HL-60 (cell line): Measurements from ENCODE around the gene RGS19.

Source experiments
- DNase-seq, 2 experiments: peaks; one replicate each; pipeline ENCODE4 v3.0.0-alpha.2; 2010 to 2020; ENCODE audit warnings: low read depth in 1 of 2, low spot score in 1 of 2
- H3K27ac ChIP-seq: fragments of 250-450 bp; sonication (Bioruptor Pico); replicated peaks from 2 replicates; pipeline ENCODE4 v1.5.1; 2020; ENCODE audit warnings: mild to moderate bottlenecking, moderate library complexity
- H3K27me3 ChIP-seq: fragments of 250-450 bp; sonication (Bioruptor Pico); 2 replicates; pipeline ENCODE4 v1.5.1; 2021; ENCODE audit warnings: mild to moderate bottlenecking, moderate library complexity; ENCODE audit not compliant: insufficient read depth, poor library complexity, severe bottlenecking
- H3K4me3 ChIP-seq: replicated peaks from 2 replicates; pipeline ENCODE4 v1.5.1; 2011; ENCODE audit warnings: mild to moderate bottlenecking, control low read depth, low read length; ENCODE audit not compliant: insufficient read depth
- CTCF ChIP-seq: IDR thresholded peaks from one replicate; pipeline ENCODE4 v1.5.1; 2011; ENCODE audit warnings: low read length, control low read depth, inconsistent platforms; ENCODE audit not compliant: insufficient read depth
- GABPA ChIP-seq: IDR thresholded peaks from 2 replicates; pipeline ENCODE4 v1.6.1; 2012; ENCODE audit warnings: low read depth
- POLR2AphosphoS5 ChIP-seq: IDR thresholded peaks from 2 replicates; pipeline ENCODE4 v1.6.1; 2012; ENCODE audit warnings: low read depth
- REST ChIP-seq: IDR thresholded peaks from 2 replicates; pipeline ENCODE4 v1.6.1; 2012; ENCODE audit warnings: low read depth; ENCODE audit not compliant: insufficient replicate concordance
- SPI1 ChIP-seq: IDR thresholded peaks from 2 replicates; pipeline ENCODE4 v1.6.1; 2012; ENCODE audit warnings: low read depth, mild to moderate bottlenecking, borderline replicate concordance

The RGS19 gene

GRCh38 chr20:64071341-64072332 lies 7.7 kb downstream of the RGS19 start:
- no peak for DNase-seq
- H3K27ac ChIP-seq: peak overlapping the region; percentile 29
- H3K27me3 ChIP-seq: no peaks in the 10 kb centered on the region
- H3K4me3 ChIP-seq: no peak overlapping the region
- TF ChIP-seq SPI1 (no peak), CTCF (no peak), GABPA (no peak), REST (no peak), POLR2AphosphoS5 (peak; percentile 77)

- Histone ChIP-seq H3K27ac (no peak overlapping the region), H3K4me3 (no peak overlapping the region), H3K27me3 (no peaks in the 10 kb centered on the region)
- DNase-seq: no peak
- no peak for TF ChIP-seq CTCF
- no peak for TF ChIP-seq GABPA
- TF ChIP-seq SPI1: no peak
- TF ChIP-seq POLR2AphosphoS5: no peak; the same call in 1 of the 2 replicates
- TF ChIP-seq REST: no peak
Observed at GRCh38 chr20:64070244-64070993, 8.9 kb downstream of the RGS19 start.

- Histone ChIP-seq H3K4me3 (no peak overlapping the region), H3K27me3 (no peaks in the 10 kb centered on the region), H3K27ac (no peak overlapping the region)
- no peak for TF ChIP-seq REST
- peak; percentile 45; the same call in 1 of the 2 replicates for TF ChIP-seq POLR2AphosphoS5
- TF ChIP-seq CTCF: peak; percentile 76
- no peak for TF ChIP-seq GABPA
- no peak for TF ChIP-seq SPI1
- no peak for DNase-seq
Observed at GRCh38 chr20:64069614-64070243, 9.6 kb downstream of the RGS19 start.
